DMS79 treated with DMSO at 0.1 percent for 48 hours (cell line): Measurements from ENCODE around the gene NTRK1.

Experiments
- DNase-seq: peaks from one replicate; lab custom pipeline; 2025; lab: John Stamatoyannopoulos, UW

The NTRK1 gene

DNA sequence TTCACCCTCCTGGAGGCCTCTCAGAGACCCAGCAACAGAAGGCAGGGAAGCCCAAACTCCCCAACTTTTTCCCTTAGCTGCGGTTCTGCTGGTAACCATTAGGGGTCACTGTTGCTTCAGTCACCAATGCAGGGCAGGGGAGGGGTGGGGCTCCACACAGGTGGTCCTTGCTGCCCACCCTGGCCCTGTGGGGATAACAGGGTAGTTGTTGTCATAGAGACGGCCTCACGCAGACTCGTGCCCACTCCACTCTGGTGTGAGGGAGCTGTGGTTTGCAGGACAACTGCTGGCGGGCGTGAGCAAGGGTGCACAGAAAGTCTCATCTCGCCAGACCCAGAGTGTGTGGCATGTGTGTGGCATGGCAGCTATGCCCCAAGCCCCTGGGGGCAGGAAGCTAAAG lies 21.7 kb upstream of the NTRK1 start:
- DNase-seq, result peak; percentile 4

DNA sequence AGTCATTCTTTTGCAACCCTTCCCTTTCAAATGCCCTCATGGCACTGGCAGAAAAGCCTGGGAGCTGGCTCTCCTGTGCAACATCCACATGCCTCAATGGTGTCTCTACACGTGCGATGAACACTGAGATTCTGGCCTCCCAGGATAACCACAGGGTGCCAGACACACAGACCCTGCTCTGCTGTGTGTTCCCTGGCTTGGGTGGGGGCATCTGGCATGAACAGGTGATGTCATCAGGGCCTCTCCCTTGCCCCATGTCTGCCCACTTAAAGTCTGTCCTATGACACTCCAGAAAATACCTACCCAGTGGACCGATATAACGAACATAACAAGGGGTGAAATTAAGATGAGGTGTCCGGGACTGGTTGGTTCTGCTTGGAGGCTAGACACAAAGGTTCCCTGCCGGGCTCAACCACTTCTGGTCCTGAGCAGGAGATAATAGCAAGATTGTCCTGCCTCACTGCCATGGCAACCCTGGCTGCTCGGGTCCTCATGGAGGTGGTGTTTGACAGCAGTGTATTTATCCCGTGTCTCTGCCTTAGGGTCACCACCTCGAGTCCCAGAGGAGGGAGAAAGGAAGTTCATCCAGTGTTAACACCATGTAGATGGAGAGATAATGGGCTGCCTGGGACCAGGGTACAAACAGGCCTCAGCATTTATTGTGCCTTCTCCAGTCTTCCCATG lies 21.1 kb upstream of the NTRK1 start:
- DNase-seq, result peak; percentile 9

DNA sequence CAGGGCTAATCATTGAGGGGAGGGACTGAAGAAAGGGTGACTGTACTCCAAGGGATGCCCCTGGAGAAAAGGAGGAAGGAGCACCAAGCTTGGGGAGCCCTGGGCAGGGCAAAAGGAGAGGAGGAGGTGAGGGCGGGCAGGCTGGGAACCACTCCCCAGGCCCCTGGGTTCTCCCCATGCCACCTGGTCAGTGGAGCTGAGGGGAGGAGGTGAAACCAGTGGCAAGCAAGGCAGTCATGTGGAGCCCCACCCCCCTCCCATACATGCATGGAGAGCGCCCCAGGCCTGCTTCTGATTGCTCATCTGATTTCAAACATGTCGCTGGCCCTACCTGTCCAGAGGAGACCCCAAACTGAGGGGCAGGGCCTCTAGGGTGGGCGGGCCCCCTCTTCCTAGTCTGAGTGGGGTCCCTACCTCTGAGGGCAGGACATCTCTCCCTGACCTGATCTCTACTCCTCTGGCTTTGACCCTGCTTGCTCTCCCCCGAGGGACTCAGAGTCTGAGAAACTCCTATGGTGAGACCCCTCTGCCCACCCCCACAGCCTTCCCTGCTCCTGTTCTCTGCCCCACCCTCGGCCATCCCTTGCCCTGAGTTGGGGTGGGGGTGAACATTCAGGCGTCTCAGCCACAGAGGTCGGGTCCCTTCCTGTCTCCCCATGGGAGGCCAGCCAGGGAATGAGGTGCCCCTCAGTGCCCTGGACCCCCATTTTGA lies 20.3 kb upstream of the NTRK1 start:
- DNase-seq, result no peak

DNA sequence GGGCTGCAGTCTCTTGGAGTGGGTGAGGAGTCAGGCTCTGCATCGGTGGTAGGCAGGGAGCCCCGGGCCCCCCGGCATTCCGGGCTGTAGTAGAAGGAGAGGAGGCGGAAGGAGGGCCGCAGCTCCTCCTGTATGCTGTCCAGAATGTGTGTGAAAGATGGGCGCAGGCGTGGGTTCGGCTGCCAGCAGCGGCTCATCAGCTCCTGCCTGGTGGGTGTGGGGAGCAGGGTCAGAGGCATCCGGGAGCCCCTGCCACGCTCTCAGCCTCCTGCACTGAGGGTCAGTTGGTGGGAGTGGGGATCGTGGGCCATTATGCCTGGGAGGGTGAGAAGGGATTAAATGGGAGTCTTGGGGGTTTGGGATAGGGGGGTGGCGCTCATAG lies 19.8 kb upstream of the NTRK1 start:
- no peak for DNase-seq

DNA sequence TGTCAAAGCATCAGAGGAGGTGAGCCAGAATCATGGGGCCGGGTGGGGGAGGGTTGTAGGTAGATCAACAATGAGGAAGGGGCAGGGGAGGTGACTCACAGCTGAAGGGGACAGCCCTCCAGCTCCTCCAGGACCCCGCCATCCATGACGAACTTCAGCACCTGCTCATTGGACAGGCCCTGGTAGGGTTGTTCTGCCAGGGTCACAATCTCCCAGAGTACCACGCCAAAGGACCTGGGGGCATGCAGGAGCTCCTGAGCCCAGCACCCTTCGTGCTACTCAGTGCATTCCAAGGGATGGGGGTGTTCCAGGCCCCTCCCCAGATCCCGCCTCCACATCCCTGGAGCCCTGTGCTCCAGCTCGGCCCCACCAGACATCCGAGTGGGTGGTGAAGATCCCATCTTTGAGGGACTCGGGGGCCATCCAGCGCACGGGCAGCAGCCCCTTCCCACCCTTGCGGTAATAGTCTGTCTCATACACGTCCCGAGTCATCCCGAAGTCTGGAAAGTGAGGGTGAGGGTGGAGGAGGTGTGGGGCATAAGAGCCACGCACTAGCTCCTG lies 19.3 kb upstream of the NTRK1 start:
- no peak for DNase-seq

DNA sequence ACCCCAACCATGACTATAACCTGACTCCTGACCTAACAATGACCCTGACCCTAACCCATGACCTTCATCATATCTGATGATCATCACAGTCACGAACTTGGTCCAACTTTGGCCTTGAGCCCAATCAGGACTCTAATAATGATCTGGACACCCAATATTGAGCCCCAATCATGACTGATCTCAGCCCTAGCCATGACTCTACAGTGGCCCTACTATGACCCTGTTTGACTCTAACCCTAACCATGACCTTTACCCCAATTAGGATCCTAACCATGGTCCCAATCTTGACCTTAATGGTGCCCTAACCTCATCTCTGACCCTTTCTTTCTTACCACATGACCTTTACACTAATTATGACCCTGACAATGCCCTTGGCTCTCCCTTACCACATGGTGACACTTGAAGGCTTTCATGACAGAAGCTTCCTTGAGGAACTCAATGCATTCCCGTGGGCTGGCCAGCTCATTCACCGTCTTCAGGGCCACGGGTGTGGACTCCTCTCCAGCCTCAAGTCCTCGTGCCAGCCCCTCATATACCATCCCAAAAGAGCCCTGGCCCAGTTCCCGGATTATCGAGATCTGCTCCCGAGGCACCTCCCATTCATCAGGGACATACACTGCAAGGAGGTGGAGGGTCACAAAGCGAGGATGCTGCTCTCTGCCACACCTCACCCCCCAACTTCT lies 17.9 kb upstream of the NTRK1 start:
- no peak for DNase-seq

DNA sequence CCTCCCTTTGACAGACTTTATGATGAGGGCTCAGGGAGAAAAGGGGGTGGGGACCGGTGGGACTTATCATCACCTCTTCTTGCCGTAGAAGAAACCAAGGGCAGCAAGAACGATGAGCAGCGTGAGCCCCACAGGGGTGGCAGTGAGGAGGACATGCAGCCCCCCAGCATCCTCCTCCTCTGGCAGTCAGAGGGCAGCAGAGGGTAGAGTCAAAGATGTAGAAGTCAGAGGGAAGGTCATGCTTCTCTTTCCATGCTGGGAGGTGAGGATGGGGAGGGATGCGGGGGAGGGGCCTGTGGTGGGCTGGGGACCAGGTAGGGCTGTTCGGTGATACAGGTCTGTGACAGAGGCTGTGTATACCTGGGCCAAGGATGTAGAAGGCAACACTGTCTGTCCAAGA lies 16.6 kb upstream of the NTRK1 start:
- DNase-seq, result no peak

DNA sequence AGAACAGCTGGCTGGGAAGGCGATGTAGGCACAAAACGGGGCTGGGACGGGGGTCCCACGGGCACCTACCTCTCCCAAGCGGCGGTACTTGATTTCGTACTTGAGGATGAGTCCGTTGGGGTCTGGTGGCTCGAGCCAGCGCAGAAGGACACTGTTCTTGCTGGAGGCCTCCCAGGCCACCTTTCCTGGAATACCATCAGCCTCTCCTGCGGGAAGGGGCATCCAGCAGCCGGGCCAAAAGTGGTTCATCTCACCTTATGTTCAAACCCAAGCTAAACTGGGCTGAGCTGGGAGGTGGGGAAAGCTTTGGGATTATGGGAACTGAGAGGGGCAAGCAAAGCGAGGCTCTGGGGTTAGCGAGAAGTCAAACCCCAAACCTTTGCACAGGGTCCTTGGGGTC lies 16.0 kb upstream of the NTRK1 start:
- DNase-seq, result no peak

DNA sequence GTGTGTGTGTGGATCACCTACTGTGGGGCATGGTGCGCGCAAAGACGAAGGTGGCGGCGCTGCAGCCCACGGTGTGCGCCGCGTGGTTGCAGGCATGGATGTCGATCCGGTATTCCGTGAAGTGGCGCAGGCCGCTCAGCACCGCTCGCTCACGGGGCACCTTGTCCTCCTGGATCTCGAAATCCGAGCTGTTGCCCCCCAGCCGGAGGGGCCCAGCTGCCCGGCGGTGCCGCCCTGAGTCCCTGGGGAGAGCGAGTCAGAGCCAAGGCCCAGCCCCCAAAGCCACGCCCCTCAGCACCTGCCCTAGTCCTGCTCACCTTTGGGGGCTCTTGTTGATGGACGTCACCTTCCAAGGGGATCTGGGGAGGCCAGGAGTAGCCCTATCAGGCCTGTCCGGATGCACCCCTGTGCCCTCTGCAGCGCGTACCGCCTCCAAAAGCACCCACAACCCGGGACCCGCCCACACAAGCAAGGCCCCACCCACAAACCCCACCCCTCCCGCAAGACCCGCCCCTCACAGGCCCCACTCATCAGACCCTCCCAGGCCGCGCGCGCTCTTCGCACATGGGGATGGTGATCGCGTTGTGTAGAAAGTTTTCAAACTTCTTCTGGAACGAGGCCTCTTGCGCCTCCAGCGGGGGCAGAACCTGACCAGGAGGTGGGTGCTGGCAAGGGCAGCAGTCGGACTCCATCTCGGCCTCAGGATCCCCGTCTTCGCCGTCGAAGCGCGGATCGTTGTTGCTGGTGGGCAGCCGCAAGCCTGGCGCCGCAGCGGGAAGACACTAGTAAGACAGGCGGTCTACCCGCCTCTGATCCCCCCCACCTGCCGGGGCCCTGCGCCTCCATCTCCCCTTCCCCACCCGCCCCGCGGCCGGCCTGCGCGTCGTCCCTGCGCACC lies 15.4 kb upstream of the NTRK1 start:
- no peak for DNase-seq

DNA sequence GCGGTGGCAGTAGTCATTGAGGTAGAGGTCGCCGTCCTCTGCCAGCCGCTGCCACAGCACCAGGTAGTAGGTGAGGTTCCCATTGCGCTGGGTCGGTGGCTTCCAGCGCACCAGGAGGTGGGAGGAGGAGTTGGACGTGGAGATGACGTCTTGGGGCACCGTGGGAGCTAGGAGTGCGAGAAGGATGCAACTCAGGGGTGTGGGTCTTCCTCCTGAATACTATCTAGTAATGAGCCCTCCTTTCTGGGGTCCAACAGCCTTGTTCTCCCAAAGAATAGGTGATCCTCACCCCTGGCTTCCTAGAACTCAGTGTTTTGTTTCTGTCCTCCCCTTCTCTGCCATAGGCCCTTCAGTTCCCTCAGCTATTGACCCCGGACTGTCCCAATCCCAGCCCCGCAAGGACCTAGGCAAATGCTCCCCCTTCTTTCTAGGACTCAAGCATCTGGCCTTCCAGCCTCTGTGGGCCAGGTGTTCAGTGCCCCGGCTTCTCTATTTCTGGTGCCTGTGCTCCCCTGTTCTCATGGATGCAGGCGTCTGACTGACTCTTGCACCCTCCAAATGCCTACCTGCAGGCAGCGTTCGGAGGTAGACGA lies 14.6 kb upstream of the NTRK1 start:
- DNase-seq, result no peak

DNA sequence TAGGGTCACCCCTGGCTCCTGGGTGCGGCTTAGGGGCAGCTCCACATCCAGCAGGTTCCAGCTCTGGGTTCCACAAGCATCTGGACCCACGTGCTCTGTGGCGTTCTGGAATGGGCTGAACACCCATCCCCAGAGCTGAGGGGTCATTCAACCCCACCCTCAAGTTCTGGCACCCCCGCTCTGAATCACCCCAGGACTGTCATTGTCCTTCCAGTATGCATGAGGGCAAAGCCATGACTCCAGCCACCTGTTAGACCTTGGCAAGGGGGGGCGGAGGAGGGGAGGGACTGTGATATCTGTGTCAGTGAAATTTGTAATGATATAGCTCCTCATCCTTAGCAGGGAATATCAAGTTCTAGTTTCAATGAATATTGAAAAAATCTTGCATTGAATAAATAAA lies 14.0 kb upstream of the NTRK1 start:
- DNase-seq, result no peak

DNA sequence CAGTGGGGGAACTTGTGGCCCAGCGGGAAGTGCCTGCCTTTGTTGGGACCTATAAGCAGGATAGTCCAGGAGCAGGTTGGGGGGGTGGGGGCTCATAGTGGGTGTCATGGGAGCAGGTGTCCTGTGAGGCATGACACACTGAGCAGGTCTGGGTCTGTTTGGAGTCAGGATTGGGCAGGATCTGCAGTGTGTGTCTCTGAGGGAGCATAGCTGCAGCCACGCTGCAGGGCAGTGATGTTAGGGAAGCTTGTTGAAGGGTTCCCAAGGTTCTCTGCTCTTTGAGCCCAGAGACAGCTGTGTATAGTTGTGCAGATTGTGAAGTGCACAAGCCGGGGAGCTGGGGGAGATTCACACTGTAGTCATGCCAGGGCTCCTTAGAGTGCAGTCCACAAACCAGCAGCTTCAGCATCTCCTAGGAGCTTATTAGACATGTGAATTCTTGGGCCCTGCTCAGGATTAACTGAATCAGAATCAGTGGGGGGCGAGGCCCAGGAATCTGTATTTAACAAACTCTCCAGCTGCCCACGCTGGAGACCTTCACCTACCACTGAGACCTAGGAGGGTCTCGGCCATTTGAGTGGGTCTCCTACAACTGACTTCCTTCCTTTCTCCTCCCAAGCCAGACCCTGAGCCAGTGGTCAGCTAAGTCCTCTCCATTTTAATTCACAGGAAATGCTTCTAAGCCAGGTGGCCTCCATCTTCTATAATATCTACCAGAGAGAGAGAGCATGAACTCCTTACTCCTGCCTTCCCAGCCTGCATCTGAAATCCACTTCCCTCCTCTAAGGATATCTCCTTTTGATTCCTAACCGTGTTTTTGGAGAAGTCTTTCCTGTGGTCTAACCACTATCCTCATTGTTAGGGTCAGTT lies 12.8 kb upstream of the NTRK1 start:
- DNase-seq, result no peak

DNA sequence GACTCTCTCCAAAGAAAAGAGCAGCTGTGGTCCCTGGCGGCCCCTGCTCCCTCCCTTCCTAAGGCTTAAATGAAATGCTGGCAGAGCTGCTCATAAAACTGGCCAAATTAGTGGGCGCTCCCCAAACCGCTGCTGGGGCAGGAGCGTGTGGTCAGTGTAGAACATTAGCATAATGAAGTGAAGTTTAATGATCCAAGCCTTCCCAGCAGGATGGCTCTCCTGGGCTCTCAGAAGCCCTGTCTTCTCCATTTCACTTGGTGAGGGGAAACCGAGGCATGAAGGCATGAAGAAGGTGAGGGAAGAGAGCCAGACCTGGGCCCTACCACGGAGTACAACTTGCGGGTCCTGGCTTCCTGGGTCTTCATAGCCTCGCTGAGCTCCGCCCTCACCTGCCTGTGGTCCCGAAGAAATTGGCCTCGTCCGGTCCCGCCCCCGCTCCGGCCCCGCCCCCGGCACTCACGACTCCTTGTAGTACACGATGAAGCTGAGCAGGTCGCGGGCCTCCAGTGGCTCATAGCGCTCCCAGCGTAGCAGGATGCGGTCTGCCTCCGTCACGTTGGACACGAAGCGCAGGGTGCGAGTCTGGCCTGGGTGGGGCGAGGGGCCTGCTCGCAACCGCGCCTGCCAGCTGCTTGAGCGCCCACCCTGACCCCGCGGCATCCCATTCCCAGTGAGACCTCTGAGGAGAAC lies 12.1 kb upstream of the NTRK1 start:
- DNase-seq, result no peak

DNA sequence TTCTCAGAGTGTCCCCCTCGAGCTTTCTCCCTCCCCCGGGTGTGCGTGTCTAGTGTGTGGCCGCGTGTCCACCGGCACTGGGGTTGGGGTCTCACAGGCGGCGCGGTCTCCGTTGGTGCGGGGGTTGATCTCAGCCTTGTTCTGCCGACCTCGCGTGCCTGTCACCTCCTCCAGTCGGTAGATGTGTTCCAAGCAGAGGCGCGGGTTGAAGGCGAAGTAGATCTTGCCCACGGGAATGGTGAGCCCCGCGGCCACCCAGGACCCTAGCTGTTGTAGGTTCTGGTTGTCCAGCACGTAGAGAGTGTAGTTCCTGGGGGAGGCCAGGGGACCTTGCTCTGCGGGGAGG lies 11.5 kb upstream of the NTRK1 start:
- no peak for DNase-seq

DNA sequence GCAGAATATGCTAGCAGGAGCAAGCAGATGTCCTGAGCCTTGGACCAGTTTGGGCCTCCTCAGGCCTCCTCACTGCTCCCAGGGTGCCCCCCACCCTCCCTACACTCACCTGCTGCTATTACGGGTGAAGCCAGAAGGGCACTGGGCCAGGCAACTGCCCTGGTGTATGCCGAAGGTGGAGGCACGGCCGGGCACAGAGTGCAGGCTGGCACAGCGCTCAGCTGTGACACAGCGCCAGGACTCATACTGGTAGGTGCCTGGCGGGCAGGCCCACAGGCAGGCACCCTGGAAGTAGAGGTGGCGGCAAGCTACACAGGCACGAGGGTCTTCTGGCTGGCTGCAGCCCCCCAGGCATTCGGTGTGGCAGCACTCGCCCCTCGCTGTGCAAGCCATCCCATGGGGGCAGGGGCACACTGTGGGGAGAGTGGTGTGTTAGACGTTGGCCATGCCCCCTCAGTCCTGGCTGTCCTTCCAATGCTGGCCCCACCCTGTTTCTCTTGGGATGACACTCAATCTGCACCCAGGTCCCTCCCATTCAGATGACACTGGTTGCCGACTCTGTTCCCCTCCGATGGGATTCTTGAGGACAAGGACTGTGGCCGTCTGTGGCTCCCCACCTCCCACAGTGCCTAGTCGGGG lies 8.8 kb upstream of the NTRK1 start:
- peak; percentile 15 for DNase-seq

DNA sequence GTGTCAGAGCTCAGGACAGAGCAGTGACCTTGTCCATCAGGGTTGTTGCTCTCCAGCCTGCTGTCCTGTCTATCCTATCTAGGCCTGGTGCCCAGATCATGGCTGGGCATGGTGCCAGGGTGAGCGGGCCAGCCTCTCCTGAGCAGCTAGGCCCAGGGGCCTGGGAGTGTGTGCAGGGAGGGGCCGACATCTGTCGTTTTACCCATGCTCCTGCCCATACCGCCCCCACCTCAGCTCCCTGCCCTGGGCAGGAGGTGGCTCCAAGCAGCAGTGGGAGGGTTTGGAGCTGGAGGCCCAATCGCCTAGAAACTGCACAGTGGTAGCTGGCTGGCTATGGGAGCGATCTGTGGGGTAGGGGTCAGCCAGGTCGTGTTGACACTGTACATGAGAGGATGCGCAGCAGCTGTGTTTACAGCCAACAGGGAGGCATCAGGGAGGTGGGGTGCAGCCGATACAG lies 8.2 kb upstream of the NTRK1 start:
- DNase-seq, result peak; percentile 80

DNA sequence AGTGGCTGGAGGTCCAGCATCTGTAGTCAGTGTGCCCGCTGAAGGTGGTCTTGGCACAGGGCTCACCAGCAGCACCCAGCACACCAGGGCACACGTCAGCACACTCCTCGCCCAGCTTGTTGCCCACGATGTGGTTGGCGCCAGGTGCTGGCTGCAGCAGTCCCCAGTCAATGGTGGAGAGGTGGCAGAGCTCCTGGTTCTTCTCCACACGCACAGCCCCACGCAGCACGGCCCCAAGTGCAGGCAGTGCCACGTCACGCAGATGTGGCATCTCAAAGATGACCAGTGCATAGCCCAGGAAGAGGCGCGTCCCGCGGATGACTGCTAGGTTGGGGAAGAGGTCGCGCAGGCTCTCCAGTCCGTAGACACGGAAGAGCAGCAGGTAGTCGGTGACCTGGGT lies 6.9 kb upstream of the NTRK1 start:
- DNase-seq, result no peak

DNA sequence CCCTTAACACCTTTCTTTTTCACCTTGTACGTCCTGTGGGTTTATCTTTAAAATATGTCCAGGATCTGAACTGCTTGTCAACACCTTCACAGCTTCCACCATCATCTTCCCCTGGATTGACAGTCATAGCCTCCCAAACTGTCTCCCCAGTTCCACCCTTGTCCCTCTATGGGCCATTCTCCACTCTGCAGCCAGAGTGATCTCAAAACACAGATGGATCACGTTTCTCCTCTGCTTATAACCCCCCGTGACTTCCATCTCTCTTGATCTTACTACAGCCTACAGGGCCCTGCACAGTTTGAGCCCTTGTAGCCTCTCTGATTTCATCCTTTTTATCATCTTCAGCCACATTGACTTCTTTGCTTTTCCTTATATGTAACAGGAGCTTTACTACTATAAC lies 6.0 kb upstream of the NTRK1 start:
- no peak for DNase-seq

DNA sequence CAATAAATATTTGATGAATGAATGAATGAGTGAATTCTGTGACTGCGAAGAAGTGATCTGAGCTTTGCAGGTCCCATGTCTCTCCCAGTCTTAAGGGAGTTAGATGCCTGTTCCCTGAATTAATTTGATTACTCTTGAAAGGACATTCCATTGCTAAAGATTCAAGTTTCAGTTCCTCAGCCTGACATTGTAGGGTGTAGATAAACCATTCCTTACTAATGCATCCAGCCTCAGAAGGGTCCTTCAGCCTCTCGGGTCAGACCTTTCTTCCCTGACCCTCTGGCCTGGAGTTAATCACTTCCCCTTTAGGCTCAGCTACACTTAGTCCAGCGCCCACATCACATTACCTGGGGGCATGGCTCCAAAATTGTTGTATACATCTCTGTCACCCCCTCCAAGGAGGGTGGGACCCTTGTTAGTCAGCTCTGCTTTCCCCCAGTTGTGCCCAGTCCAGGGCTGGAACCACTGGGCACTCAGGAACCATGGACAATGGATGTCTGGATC lies 4.3 kb upstream of the NTRK1 start:
- DNase-seq, result no peak
